Caco-2 (cell line): ENCODE results near the gene CLEC3B. TPM values are rescaled to one million over a fixed set of nuclear protein-coding genes. Genes with fewer than 3 reads are reported as not detected.

ENCODE experiments used
- BruUV-seq: library from RNA; stranded (reverse); fragments of 400-500 nt; replicated peaks from 2 replicates; lab custom pipeline; 2021; lab: Mats Ljungman, UMichigan
- CTCF ChIA-PET: fragments of 300-600 bp; sonication (Branson Sonifier 250); formaldehyde crosslinking; loops from one replicate; lab custom pipeline; 2022; ENCODE audit warnings: antibody characterized with exemption; lab: Charles Lee
- POLR2A ChIA-PET: fragments of 300-600 bp; sonication (Branson Sonifier 250); formaldehyde crosslinking; loops from one replicate; lab custom pipeline; 2022; ENCODE audit warnings: antibody characterized with exemption; lab: Charles Lee
- DNase-seq, 2 experiments: peaks; one replicate each; pipeline versions ENCODE4 v3.0.0 to v3.0.0-alpha.2; 2020 to 2022
- H3K27me3 ChIP-seq: replicated peaks from 2 replicates; pipeline ENCODE4 v1.6.0; 2011; ENCODE audit warnings: low read length; ENCODE audit not compliant: control insufficient read depth, insufficient read depth
- H3K36me3 ChIP-seq: 2 replicates; pipeline ENCODE4 v1.5.1; 2011; ENCODE audit warnings: low read length; ENCODE audit not compliant: control insufficient read depth, insufficient read depth
- H3K4me1 ChIP-seq: fragments of 250-450 bp; sonication (Bioruptor Pico); 2 replicates; pipeline ENCODE4 v1.5.1; 2020; ENCODE audit warnings: mild to moderate bottlenecking
- H3K4me3 ChIP-seq: 2 replicates; pipeline ENCODE4 v1.5.1; 2011; ENCODE audit warnings: low read depth, mild to moderate bottlenecking, control low read depth, low read length
- H3K9me3 ChIP-seq: fragments of 250-450 bp; sonication (Bioruptor Pico); 2 replicates; pipeline ENCODE4 v1.5.1; 2020; ENCODE audit warnings: mild to moderate bottlenecking, moderate library complexity
- H3K27ac Mint-ChIP-seq: one replicate; pipeline ENCODE4 v1.8.0; 2022; ENCODE audit warnings: mixed read lengths; ENCODE audit not compliant: unreplicated experiment
- H3K27me3 Mint-ChIP-seq: one replicate; pipeline ENCODE4 v1.8.0; 2022; ENCODE audit warnings: mixed read lengths; ENCODE audit not compliant: insufficient read depth, unreplicated experiment
- H3K36me3 Mint-ChIP-seq: one replicate; pipeline ENCODE4 v1.8.0; 2022; ENCODE audit warnings: mild to moderate bottlenecking, mixed read lengths; ENCODE audit not compliant: insufficient read depth, unreplicated experiment
- H3K4me1 Mint-ChIP-seq: one replicate; pipeline ENCODE4 v1.8.0; 2022; ENCODE audit warnings: low read depth, mixed read lengths; ENCODE audit not compliant: unreplicated experiment
- H3K4me3 Mint-ChIP-seq: one replicate; pipeline ENCODE4 v1.8.0; 2022; ENCODE audit warnings: mild to moderate bottlenecking, moderate library complexity, mixed read lengths; ENCODE audit not compliant: unreplicated experiment
- H3K9me3 Mint-ChIP-seq: one replicate; pipeline ENCODE4 v1.8.0; 2022; ENCODE audit warnings: mixed read lengths; ENCODE audit not compliant: unreplicated experiment
- intact Hi-C: fragments of 100-400 bp; cut with micrococcal nuclease; formaldehyde crosslinking; loops from one replicate; pipeline ENCODE4 v1.10.0; 2022; ENCODE audit not compliant: unreplicated experiment
- total RNA-seq: library from RNA; stranded (reverse); gene quantifications from 2 replicates; pipeline ENCODE4 v1.2.3, GENCODE V29; 2022
- TF ChIP-seq, protein P1 (sequence below), 2 experiments: fragments of 200-600 bp in 1 of 2; IDR thresholded peaks; 1 replicate in 1 of 2; 2 replicates in 1 of 2; pipeline versions ENCODE4 v1.5.1 to v1.8.0; 2011 to 2022; ENCODE audit warnings: antibody characterized with exemption in 1 of 2, control low read depth in 1 of 2, inconsistent platforms in 1 of 2, low read depth in 1 of 2, low read length in 1 of 2, mild to moderate bottlenecking in 1 of 2, moderate library complexity in 1 of 2; ENCODE audit not compliant: insufficient read depth in 1 of 2, severe bottlenecking in 1 of 2, unreplicated experiment in 1 of 2

CLEC3B gene
- total RNA-seq, 1 experiment from 2014 or later: 1.1 TPM

DNA sequence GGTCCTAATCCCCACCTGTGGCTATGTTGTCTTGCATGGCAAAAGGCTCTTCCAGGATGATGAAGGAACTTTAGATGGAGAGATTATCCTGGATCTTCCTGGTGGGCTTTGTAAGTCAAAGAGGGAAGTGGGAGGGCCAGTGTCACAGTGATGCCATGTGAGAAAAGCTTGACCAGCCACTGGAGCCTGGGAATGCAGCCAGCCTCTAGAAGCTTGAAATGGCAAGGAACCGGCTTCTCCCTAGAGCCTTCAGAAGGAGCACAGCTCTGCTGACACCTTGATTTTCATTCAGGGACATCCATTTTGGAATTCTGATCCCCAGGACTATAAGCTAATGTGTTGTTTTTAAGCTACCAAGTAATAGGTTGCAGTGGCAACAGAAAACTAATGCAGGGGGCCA is 58.3 kb downstream of the CLEC3B start:
- CTCF ChIA-PET: interaction anchor here (1.0 kb wide), 1 partner anchor 9 kb away, joined by 3 read pairs; no protein-coding TSS in a partner anchor

DNA sequence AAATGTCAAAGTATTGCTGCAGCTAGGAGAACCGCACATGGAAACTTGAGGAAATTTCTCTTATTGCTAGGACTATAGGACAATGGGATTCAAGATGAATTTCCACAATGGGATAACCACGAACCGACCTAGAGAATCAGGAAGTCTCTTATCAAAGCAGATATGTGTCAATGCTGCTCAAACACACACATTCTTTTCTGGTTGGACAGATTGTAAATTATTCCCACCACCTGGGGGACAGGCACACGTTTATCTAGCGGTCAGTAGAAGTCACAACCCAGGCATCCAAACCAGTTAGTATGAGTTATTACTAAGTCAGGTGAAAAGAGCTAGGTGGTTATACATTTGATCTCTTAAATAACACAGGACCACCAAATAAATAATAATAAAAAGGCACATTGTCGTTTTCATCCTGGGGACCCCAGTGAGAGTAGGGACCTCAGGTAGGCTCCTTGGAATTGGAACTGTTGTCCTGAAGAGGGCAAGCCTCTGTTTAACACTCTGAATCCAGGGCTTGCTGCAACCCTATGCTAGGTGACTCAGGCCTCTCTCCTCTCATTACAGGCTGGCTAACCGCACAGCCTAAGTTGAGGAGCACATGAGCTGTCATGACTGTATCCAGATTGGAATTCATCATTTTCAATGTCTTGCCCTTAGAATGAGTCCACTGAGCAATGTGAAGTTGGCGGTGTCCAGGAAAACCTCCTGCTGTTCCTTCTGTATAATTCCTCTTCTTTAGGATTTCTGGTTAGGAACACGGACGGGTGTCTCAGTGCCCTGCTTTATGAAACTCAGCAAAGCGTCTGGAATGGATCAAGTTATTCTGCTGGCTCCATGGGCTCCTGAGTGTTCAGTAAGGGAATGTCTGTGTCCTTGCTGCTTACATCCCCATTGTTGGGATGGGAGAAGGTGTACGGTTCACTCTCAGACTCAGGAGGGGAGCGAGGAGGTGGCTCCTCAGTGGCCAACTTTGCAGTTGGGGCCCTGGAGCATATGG is 59.0 kb downstream of the CLEC3B start:
- POLR2A ChIA-PET: no interaction called here
- no peaks in the 10 kb centered on the region for H3K27me3 ChIP-seq
- Mint-ChIP-seq H3K9me3 (no peaks in the 10 kb centered on the region), H3K27me3 (no peaks in the 10 kb centered on the region), H3K4me3 (no peak overlapping the region), H3K27ac (no peak overlapping the region), H3K4me1 (no peaks in the 10 kb centered on the region), H3K36me3 (peaks cover 19% of the 10 kb centered on the region)
- TSS peak; percentile 14 for BruUV-seq
- DNase-seq: peak in 1 of 2 experiments; percentile 9
- intact Hi-C loops: no loop called here
- TF ChIP-seq, protein P1, sequence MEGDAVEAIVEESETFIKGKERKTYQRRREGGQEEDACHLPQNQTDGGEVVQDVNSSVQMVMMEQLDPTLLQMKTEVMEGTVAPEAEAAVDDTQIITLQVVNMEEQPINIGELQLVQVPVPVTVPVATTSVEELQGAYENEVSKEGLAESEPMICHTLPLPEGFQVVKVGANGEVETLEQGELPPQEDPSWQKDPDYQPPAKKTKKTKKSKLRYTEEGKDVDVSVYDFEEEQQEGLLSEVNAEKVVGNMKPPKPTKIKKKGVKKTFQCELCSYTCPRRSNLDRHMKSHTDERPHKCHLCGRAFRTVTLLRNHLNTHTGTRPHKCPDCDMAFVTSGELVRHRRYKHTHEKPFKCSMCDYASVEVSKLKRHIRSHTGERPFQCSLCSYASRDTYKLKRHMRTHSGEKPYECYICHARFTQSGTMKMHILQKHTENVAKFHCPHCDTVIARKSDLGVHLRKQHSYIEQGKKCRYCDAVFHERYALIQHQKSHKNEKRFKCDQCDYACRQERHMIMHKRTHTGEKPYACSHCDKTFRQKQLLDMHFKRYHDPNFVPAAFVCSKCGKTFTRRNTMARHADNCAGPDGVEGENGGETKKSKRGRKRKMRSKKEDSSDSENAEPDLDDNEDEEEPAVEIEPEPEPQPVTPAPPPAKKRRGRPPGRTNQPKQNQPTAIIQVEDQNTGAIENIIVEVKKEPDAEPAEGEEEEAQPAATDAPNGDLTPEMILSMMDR (IDR thresholded peaks at IDR 0.05; ENCODE audit: insufficient read depth in 1 of 2, low read depth in 1 of 2, low read length in 1 of 2, severe bottlenecking in 1 of 2, unreplicated experiment in 1 of 2): no peak
- CTCF ChIA-PET: interaction anchor here (1.0 kb wide), 1 partner anchor 8 kb away, joined by 3 read pairs; no protein-coding TSS in a partner anchor
- no peaks in the 10 kb centered on the region for H3K9me3 ChIP-seq
- H3K4me1 ChIP-seq: peaks cover 10% of the 10 kb centered on the region
- no peak overlapping the region for H3K4me3 ChIP-seq
- peaks cover 2% of the 10 kb centered on the region for H3K36me3 ChIP-seq

More for the DNA sequence above, 58.3 kb downstream of the CLEC3B start:
- H3K9me3 Mint-ChIP-seq: no peaks in the 10 kb centered on the region
- H3K4me3 Mint-ChIP-seq: no peak overlapping the region
- Histone ChIP-seq H3K9me3 (no peaks in the 10 kb centered on the region), H3K36me3 (peaks cover 2% of the 10 kb centered on the region), H3K27me3 (no peaks in the 10 kb centered on the region), H3K4me3 (no peak overlapping the region), H3K4me1 (peaks cover 10% of the 10 kb centered on the region)
- no peak overlapping the region for H3K27ac Mint-ChIP-seq
- intact Hi-C loops: no loop called here
- TF ChIP-seq, protein P1 (IDR thresholded peaks at IDR 0.05; ENCODE audit: insufficient read depth in 1 of 2, low read depth in 1 of 2, low read length in 1 of 2, severe bottlenecking in 1 of 2, unreplicated experiment in 1 of 2): no peak
- peaks cover 13% of the 10 kb centered on the region for H3K36me3 Mint-ChIP-seq
- POLR2A ChIA-PET: no interaction called here
- DNase-seq: no peak
- no peaks in the 10 kb centered on the region for H3K27me3 Mint-ChIP-seq
- peaks cover under 1% of the 10 kb centered on the region for H3K4me1 Mint-ChIP-seq
- BruUV-seq: no TSS peak

Other genes starting within 250 kb of the CLEC3B start
- gene TMEM42, start 164.4 kb upstream of the CLEC3B start, total RNA-seq: 8.0 and 8.8 TPM in 2 replicates
- gene TGM4, start 151.7 kb upstream of the CLEC3B start, total RNA-seq: not detected in 2 replicates
- 68.4 and 71.3 TPM in 2 replicates for gene ZDHHC3, start 50.1 kb upstream of the CLEC3B start, total RNA-seq
- 70.9 and 73.8 TPM in 2 replicates for gene EXOSC7, start 50.1 kb upstream of the CLEC3B start, total RNA-seq
- 22.5 and 25.0 TPM in 2 replicates for gene CDCP1, start 120.1 kb downstream of the CLEC3B start, total RNA-seq
- gene TMEM158, start 200.0 kb downstream of the CLEC3B start, total RNA-seq: 0.70 and 0.82 TPM in 2 replicates